ENCODE data around the gene RAB14. TPM values are rescaled to one million over a fixed set of nuclear protein-coding genes. Genes with fewer than 3 reads are reported as not detected.

RAB14 gene
- total RNA-seq, 3 donors from 2014 or later (not counting 1 experiment from before 2014, with no cell fraction given), result 46.2 to 67.6 (median 57.3) TPM

Other genes with a start within 250 kb of the RAB14 start
- 1 to 10 TPM; 1.5 to 2.0 (median 1.5) TPM for gene C5, start 151.6 kb downstream of the RAB14 start, total RNA-seq
- 10 to 100 TPM; 59.1 to 74.3 (median 60.0) TPM for gene CNTRL, start 126.9 kb downstream of the RAB14 start, total RNA-seq
- gene GSN, start 66.3 kb upstream of the RAB14 start, total RNA-seq, result 100 to 1,000 TPM in 2 of 3 donors, 10 to 100 TPM in 1; 92.9 to 103 (median 103) TPM
- gene STOM, start 168.4 kb upstream of the RAB14 start, total RNA-seq, result 100 to 1,000 TPM; 185 to 241 (median 189) TPM